ENCODE data around the gene KCNQ1.

The KCNQ1 gene

GRCh38 chr11:2888266-2888968, 443.6 kb downstream of the KCNQ1 start:
- peak; percentile 84 for DNase-seq (ENCODE audit: low spot score)

GRCh38 chr11:2889362-2890273, 444.8 kb downstream of the KCNQ1 start:
- DNase-seq (ENCODE audit: low spot score) = no peak

GRCh38 chr11:2890466-2891294, 445.9 kb downstream of the KCNQ1 start:
- no peak for DNase-seq (ENCODE audit: low spot score)

- DNase-seq (ENCODE audit: low spot score) = peak; percentile 42
These were observed 446.8 kb downstream of the KCNQ1 start for GRCh38 chr11:2891326-2892214.

- DNase-seq (ENCODE audit: low spot score) = peak; percentile 76
These were observed 447.6 kb downstream of the KCNQ1 start for GRCh38 chr11:2892215-2892966.

- peak; percentile 61 for DNase-seq (ENCODE audit: low spot score)
These were observed 448.2 kb downstream of the KCNQ1 start for GRCh38 chr11:2892967-2893528.

DNA sequence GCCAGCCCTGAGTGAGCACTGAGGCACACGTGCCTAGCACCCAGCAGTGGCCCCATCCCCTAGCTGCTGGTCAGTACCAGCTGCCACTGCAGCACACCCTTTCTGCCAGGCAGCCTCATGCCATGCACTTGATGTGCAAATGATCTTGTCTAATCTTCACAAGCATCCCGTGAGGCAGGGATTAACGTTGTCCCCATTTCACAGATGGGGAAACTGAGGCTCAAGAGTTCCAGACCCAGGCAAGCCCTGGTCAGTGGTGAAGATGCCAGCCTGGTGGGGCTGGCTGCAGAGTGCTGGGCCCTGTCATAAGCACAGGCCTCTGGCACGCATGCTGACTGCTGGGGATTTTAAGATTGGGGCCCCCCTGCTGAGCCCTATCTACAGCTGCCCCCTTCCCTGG, 449.1 kb downstream of the KCNQ1 start:
- DNase-seq (ENCODE audit: low spot score) = no peak

GRCh38 chr11:2896047-2896446, 451.2 kb downstream of the KCNQ1 start:
- no peak for DNase-seq (ENCODE audit: low spot score)

GRCh38 chr11:2897048-2897447, 452.2 kb downstream of the KCNQ1 start:
- no peak for DNase-seq (ENCODE audit: low spot score)

DNA sequence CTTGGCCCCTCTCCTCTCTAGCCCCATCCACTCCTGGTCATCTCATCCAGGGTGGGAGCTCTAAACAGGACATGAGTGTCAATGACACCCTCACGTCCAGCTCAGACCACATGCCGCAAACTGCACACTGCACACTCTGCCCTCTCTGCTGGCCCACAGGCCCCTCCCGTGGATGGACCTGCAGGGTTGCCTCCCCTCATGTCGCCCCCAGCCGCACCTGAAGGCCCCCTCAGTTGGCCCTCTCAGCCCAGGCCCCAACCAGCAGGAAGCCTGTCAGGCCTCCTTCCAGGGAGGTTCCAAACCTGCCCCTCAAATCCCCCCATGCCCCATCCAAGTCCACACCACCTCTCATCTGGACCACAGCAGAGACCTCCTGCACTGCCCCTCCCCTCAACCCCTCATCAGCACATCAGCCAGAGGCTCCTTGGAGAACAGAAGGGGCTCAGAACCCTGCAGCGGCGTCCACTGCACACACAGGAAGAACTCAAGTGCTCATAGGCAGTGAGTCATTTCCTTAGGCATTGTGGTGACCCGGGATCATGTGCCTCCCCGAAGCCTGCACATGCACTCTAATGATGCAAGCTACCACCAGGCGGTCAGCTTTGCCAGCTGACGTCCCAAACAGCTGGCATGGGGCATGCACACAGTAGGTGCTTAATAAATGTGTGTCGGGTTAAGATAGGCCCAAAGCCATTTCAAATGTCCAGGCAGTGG, 453.7 kb downstream of the KCNQ1 start:
- DNase-seq (ENCODE audit: low spot score) = no peak

Measured in NAMALWA (cell line).